K562 (cell line): Measurements from ENCODE around the gene ITGAD. TPM values are rescaled to one million over a fixed set of nuclear protein-coding genes. Genes with fewer than 3 reads are reported as not detected.

ENCODE experiments used
- BACH1 ChIP-seq: fragments of 200-800 bp; sonication (Bioruptor generic); IDR thresholded peaks from 2 replicates; pipeline ENCODE4 v1.6.1; 2016; ENCODE audit warnings: missing genetic modification characterization, missing compliant biosample characterization
- FOXK2 ChIP-seq, 2 experiments: fragments of 450-650 bp; IDR thresholded peaks in 1 of 2; conservative IDR thresholded peaks in 1 of 2; 2 replicates each; pipeline ENCODE4 v1.6.1; 2016; ENCODE audit warnings: low read depth in 2 of 2, mild to moderate bottlenecking in 1 of 2
- GATAD2B ChIP-seq: fragments of 450-650 bp; IDR thresholded peaks from 2 replicates; pipeline ENCODE4 v1.6.1; 2017; ENCODE audit warnings: mild to moderate bottlenecking, borderline replicate concordance
- MAZ ChIP-seq, 2 experiments: fragments of 450-650 bp in 1 of 2; sonication (generic) in 1 of 2; formaldehyde crosslinking; IDR thresholded peaks in 1 of 2; conservative IDR thresholded peaks in 1 of 2; 2 replicates each; pipeline versions ENCODE4 v1.4.0 to v1.5.0; 2020; ENCODE audit warnings: mild to moderate bottlenecking in 1 of 2, missing genetic modification reagents in 1 of 2
- MTA2 ChIP-seq: fragments of 450-650 bp; IDR thresholded peaks from 2 replicates; pipeline ENCODE4 v1.6.1; 2016; ENCODE audit warnings: low read depth
- PRMT5 ChIP-seq: sonication (generic); formaldehyde crosslinking; IDR thresholded peaks from 2 replicates; pipeline ENCODE4 v1.5.0; 2020; ENCODE audit warnings: missing genetic modification reagents
- PTTG1 ChIP-seq: fragments of 450-650 bp; IDR thresholded peaks from 2 replicates; pipeline ENCODE4 v1.6.1; 2016; ENCODE audit warnings: low read depth, mild to moderate bottlenecking, missing genetic modification characterization, missing compliant biosample characterization
- RAD21 ChIP-seq, 2 experiments: fragments of 250-450 bp in 1 of 2; fragments of 450-650 bp in 1 of 2; sonication (Bioruptor Pico) in 1 of 2; formaldehyde crosslinking in 1 of 2; IDR thresholded peaks in 1 of 2; conservative IDR thresholded peaks in 1 of 2; 2 replicates each; pipeline versions ENCODE4 v1.4.0 to v1.8.0; 2020 to 2022; ENCODE audit warnings: mild to moderate bottlenecking in 2 of 2, moderate library complexity in 1 of 2
- SMC3 ChIP-seq: conservative IDR thresholded peaks from 2 replicates; pipeline ENCODE4 v1.6.1; 2011; ENCODE audit warnings: low read depth, low read length, improper control_type of control experiment; ENCODE audit not compliant: insufficient read depth
- SRSF7 ChIP-seq: fragments of 200-400 bp; formaldehyde crosslinking; optimal IDR thresholded peaks from 2 replicates; pipeline ENCODE3; 2017; ENCODE audit warnings: mild to moderate bottlenecking, low read depth, low read length
- YY1 ChIP-seq, 3 experiments: IDR thresholded peaks; 2 replicates each; pipeline ENCODE4 v1.6.1; 2011; ENCODE audit warnings: low read length in 2 of 3, mild to moderate bottlenecking in 2 of 3, moderate library complexity in 2 of 3, borderline replicate concordance in 1 of 3, control low read depth in 1 of 3, low read depth in 1 of 3; ENCODE audit not compliant: insufficient read depth in 3 of 3, insufficient replicate concordance in 2 of 3, control insufficient read depth in 1 of 3, insufficient read length in 1 of 3; ENCODE audit errors: extremely low read depth in 1 of 3
- ZKSCAN3 ChIP-seq: fragments of 250-450 bp; sonication (Bioruptor Pico); IDR thresholded peaks from 2 replicates; pipeline ENCODE4 v1.4.0; 2020
- ZNF79 ChIP-seq: fragments of 250-450 bp; sonication (Bioruptor Pico); IDR thresholded peaks from 2 replicates; pipeline ENCODE4 v1.4.0; 2020; ENCODE audit warnings: low read depth, mild to moderate bottlenecking, moderate library complexity
- polyA plus RNA-seq, 8 experiments: library from polyadenylated mRNA; depleted of rRNA in 4 of 8; stranded (reverse) in 5 of 8; unstranded in 3 of 8; fragments of >200 nt; fragmentation: Nextera tagmentation in 2 of 8; fragmentation: Illumina TruSeq in 1 of 8; extraction: Ambion mirVana in 2 of 8; extraction: Trizol in 1 of 8; gene quantifications; 2 replicates each; pipeline versions ENCODE4 v1.2.1 to v1.2.3, GENCODE V29; 2011 to 2014; ENCODE audit warnings: inconsistent platforms in 1 of 8, missing spikeins in 1 of 8
- total RNA-seq, 7 experiments: library from RNA; depleted of rRNA in 6 of 7; stranded (reverse); fragments of >200 nt in 6 of 7; fragmentation: Illumina TruSeq in 2 of 7; extraction: Trizol in 2 of 7; gene quantifications; 2 replicates each; pipeline versions ENCODE4 v1.2.1 to v1.2.3, GENCODE V29; 2011 to 2021; ENCODE audit warnings: low replicate concordance in 1 of 7
- TF ChIP-seq, protein P1 (sequence below): fragments of 250-450 bp; sonication (Bioruptor Pico); IDR thresholded peaks from 2 replicates; pipeline ENCODE4 v1.8.0; 2022; ENCODE audit warnings: inconsistent platforms
- TF ChIP-seq, protein P2 (sequence below): IDR thresholded peaks from 3 replicates; pipeline ENCODE4 v1.6.1; 2011; ENCODE audit warnings: borderline replicate concordance, mild to moderate bottlenecking, moderate library complexity; ENCODE audit not compliant: insufficient read length; ENCODE audit errors: extremely low read depth
- TF ChIP-seq, protein P3 (sequence below), 3 experiments: IDR thresholded peaks in 2 of 3; conservative IDR thresholded peaks in 1 of 3; 2 replicates each; pipeline ENCODE4 v1.5.1; 2011 to 2012; ENCODE audit warnings: low read length in 3 of 3, mild to moderate bottlenecking in 3 of 3, control low read depth in 2 of 3, improper control_type of control experiment in 1 of 3, inconsistent platforms in 1 of 3, low read depth in 1 of 3, mixed read lengths in 1 of 3, moderate library complexity in 1 of 3; ENCODE audit not compliant: insufficient read depth in 2 of 3
- TF ChIP-seq, protein P4 (sequence below): sonication (generic); formaldehyde crosslinking; IDR thresholded peaks from 2 replicates; pipeline ENCODE4 v1.8.1; 2023; ENCODE audit warnings: mild to moderate bottlenecking, missing genetic modification reagents

The ITGAD gene
- total and polyA plus RNA-seq, 9 of the 15 experiments (the other 6 are each of a cell fraction or from before 2014, with no cell fraction given), result not detected

DNA sequence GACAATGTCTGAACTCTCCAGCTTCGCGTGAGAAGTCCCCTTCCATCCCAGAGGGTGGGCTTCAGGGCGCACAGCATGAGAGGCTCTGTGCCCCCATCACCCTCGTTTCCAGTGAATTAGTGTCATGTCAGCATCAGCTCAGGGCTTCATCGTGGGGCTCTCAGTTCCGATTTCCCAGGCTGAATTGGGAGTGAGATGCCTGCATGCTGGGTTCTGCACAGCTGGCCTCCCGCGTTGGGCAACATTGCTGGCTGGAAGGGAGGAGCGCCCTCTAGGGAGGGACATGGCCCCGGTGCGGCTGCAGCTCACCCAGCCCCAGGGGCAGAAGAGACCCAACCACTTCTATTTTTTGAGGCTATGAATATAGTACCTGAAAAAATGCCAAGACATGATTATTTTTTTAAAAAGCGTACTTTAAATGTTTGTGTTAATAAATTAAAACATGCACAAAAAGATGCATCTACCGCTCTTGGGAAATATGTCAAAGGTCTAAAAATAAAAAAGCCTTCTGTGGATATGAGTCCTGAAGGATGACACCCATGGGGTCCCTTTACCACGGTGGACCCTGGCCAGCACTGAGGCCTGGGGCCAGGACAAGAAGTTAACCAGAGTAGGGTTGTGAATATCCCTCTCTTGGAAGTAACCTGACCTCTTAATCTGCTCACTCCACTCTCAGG is 10.5 kb upstream of the ITGAD start (continued):
- TF ChIP-seq, protein P1, sequence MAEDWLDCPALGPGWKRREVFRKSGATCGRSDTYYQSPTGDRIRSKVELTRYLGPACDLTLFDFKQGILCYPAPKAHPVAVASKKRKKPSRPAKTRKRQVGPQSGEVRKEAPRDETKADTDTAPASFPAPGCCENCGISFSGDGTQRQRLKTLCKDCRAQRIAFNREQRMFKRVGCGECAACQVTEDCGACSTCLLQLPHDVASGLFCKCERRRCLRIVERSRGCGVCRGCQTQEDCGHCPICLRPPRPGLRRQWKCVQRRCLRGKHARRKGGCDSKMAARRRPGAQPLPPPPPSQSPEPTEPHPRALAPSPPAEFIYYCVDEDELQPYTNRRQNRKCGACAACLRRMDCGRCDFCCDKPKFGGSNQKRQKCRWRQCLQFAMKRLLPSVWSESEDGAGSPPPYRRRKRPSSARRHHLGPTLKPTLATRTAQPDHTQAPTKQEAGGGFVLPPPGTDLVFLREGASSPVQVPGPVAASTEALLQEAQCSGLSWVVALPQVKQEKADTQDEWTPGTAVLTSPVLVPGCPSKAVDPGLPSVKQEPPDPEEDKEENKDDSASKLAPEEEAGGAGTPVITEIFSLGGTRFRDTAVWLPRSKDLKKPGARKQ (CRISPR knock-in tag), result no peak
- TF ChIP-seq PTTG1 (tag), result no peak
- no peak for TF ChIP-seq FOXK2 (conservative IDR thresholded peaks at IDR 0.05 in 1 of 2, IDR thresholded peaks at IDR 0.05 in 1 of 2; ENCODE audit: low read depth in 2 of 2)
- TF ChIP-seq, protein P2, sequence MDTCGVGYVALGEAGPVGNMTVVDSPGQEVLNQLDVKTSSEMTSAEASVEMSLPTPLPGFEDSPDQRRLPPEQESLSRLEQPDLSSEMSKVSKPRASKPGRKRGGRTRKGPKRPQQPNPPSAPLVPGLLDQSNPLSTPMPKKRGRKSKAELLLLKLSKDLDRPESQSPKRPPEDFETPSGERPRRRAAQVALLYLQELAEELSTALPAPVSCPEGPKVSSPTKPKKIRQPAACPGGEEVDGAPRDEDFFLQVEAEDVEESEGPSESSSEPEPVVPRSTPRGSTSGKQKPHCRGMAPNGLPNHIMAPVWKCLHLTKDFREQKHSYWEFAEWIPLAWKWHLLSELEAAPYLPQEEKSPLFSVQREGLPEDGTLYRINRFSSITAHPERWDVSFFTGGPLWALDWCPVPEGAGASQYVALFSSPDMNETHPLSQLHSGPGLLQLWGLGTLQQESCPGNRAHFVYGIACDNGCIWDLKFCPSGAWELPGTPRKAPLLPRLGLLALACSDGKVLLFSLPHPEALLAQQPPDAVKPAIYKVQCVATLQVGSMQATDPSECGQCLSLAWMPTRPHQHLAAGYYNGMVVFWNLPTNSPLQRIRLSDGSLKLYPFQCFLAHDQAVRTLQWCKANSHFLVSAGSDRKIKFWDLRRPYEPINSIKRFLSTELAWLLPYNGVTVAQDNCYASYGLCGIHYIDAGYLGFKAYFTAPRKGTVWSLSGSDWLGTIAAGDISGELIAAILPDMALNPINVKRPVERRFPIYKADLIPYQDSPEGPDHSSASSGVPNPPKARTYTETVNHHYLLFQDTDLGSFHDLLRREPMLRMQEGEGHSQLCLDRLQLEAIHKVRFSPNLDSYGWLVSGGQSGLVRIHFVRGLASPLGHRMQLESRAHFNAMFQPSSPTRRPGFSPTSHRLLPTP, result no peak
- TF ChIP-seq, protein P3, sequence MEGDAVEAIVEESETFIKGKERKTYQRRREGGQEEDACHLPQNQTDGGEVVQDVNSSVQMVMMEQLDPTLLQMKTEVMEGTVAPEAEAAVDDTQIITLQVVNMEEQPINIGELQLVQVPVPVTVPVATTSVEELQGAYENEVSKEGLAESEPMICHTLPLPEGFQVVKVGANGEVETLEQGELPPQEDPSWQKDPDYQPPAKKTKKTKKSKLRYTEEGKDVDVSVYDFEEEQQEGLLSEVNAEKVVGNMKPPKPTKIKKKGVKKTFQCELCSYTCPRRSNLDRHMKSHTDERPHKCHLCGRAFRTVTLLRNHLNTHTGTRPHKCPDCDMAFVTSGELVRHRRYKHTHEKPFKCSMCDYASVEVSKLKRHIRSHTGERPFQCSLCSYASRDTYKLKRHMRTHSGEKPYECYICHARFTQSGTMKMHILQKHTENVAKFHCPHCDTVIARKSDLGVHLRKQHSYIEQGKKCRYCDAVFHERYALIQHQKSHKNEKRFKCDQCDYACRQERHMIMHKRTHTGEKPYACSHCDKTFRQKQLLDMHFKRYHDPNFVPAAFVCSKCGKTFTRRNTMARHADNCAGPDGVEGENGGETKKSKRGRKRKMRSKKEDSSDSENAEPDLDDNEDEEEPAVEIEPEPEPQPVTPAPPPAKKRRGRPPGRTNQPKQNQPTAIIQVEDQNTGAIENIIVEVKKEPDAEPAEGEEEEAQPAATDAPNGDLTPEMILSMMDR (IDR thresholded peaks at IDR 0.05 in 2 of 3, conservative IDR thresholded peaks at IDR 0.05 in 1 of 3; ENCODE audit: insufficient read depth in 2 of 3, low read depth in 1 of 3, low read length in 3 of 3), result peak; percentile 82 to 90 (median 86)
- TF ChIP-seq MAZ (CRISPR knock-in tag; conservative IDR thresholded peaks at IDR 0.05 in 1 of 2, IDR thresholded peaks at IDR 0.05 in 1 of 2), result peak in 1 of 2 experiments; percentile 56; a peak in 2 of 4 replicates
- no peak for TF ChIP-seq BACH1
- TF ChIP-seq GATAD2B, result no peak
- peak; percentile 56 to 83 for TF ChIP-seq RAD21 (CRISPR knock-in tag; conservative IDR thresholded peaks at IDR 0.05 in 1 of 2, IDR thresholded peaks at IDR 0.05 in 1 of 2)
- TF ChIP-seq SRSF7, result no peak
- TF ChIP-seq ZKSCAN3 (CRISPR knock-in tag), result no peak
- TF ChIP-seq ZNF79, result no peak
- TF ChIP-seq, protein P4, sequence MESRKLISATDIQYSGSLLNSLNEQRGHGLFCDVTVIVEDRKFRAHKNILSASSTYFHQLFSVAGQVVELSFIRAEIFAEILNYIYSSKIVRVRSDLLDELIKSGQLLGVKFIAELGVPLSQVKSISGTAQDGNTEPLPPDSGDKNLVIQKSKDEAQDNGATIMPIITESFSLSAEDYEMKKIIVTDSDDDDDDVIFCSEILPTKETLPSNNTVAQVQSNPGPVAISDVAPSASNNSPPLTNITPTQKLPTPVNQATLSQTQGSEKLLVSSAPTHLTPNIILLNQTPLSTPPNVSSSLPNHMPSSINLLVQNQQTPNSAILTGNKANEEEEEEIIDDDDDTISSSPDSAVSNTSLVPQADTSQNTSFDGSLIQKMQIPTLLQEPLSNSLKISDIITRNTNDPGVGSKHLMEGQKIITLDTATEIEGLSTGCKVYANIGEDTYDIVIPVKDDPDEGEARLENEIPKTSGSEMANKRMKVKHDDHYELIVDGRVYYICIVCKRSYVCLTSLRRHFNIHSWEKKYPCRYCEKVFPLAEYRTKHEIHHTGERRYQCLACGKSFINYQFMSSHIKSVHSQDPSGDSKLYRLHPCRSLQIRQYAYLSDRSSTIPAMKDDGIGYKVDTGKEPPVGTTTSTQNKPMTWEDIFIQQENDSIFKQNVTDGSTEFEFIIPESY, result 0 out of 2 replicates have a peak, but pooled peaks have one; percentile 11
- no peak for TF ChIP-seq PRMT5 (CRISPR knock-in tag)
- TF ChIP-seq MTA2, result no peak
- TF ChIP-seq SMC3, result peak; percentile 75
- TF ChIP-seq YY1 (IDR thresholded peaks at IDR 0.05; ENCODE audit: borderline replicate concordance in 1 of 3, control insufficient read depth in 1 of 3, extremely low read depth in 1 of 3, insufficient read depth in 3 of 3, insufficient read length in 1 of 3, insufficient replicate concordance in 2 of 3, low read depth in 1 of 3, low read length in 2 of 3), result peak in 1 of 3 experiments; percentile 23
